ENCODE measurements around the gene KRTAP2-4.
"Not testable (repeated sequence)": the region's sequence is repeated elsewhere in the genome, so short reads cannot be mapped to it uniquely, and the experiment has no call there.

KRTAP2-4 gene, protein sequence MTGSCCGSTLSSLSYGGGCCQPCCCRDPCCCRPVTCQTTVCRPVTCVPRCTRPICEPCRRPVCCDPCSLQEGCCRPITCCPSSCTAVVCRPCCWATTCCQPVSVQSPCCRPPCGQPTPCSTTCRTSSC

GRCh38 chr17:41065829-41066624 lies at the start of gene KRTAP2-4:
Gene KRTAP2-4, minus strand, starts transcription at chr17:41065879. Its CDS starts 34 bp downstream, at chr17:41065845.
- DNase-seq, result no peak

DNA sequence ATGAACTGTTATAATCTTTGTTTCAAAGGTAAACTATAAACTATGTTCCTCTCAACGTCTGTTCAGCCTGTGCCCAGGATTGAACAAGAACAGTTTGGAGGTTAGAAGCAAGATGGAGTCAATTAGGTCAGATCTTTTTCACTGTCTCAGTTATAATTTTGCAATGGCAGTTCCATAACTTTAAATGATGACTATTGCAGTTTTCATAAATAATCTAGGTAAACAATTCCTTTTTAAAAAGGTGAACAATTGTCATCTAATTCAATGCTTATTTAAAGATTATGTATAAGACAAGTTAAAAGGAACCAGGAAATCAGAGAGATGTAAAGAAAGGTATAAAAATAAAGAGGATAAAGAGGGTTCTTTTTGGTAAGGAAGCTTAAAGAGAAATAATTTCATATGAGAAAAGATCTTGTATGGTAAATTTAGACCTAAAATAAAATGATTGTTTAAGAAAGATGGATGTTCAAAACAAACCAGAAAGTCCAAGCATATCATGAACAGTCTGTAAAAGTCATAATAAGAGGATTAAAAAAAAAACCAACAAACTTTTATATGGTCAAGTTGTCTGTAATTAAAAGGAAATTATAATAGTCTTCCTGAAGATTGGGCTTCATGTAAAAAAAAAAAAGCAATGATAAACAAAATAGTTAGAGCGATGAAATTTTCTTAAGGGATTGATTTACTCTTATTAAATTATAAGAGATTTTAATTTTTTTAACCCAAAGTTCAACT lies 45.6 kb upstream of the KRTAP2-4 start:
- no peak for DNase-seq

DNA sequence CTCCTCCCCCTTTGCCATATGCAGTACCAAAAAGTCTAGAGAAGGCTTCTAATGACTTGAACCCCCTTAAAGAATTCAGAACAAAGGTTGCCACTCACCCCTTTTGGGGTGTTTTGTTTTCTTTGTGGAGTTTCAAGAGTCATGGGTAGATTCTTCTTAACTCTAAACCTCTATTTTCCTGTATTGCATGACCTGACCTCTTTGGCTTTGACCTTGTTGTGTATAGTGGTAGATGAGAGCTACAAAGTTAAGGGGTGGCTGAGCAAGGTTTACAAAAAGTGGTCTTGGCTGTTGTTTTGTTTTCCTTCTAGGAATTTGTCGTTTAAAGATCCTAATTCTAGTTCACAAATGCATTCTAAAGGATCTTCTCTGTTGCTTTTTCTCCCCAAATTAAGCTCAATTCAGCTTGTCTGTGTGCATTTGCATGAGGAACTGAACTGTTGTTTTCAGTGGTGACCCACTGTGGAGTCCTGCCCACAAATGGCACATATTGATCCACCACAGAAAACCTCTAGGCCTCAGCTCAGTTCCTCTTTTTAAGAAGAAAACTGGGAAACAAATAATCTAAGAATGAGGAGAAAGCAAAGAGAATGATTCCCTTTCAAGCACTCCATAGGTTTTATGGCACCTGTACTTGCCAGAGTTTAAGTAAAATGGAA lies 43.2 kb upstream of the KRTAP2-4 start:
- DNase-seq, result not testable (repeated sequence)

- no peak for DNase-seq
Observed at GRCh38 chr17:41107941-41108450, 42.3 kb upstream of the KRTAP2-4 start.

GRCh38 chr17:41105347-41105746 lies 39.7 kb upstream of the KRTAP2-4 start, which contains the start of gene KRTAP4-9:
Gene KRTAP4-9, plus strand, starts transcription at chr17:41105389. Its CDS starts 0 bp downstream, at chr17:41105389.
- DNase-seq, result not testable (repeated sequence)

- DNase-seq, result not testable (repeated sequence)
Observed at GRCh38 chr17:41104386-41105038, 38.8 kb upstream of the KRTAP2-4 start.

DNA sequence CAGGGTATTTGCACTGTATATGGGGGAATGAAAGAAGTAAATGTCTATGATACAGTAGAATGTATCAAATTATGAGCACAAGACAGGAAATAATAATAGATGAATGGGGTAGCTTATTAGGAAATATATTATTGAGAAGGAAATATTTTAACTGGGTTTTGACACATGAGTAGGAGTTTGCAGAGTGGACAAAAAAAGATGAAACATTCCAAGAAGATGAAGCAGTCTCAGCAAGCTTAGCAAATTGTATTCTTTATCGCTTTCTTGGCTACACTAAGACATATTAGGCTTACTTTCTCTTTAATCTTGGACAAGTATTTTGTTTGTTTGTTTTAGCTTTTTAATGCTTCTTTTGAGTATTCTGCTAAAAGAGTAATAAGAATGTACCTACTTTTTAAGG lies 38.2 kb upstream of the KRTAP2-4 start:
- DNase-seq, result no peak

- no peak for DNase-seq
Observed at GRCh38 chr17:41101586-41102259, 36.0 kb upstream of the KRTAP2-4 start, which contains the start of gene KRTAP4-16. Gene KRTAP4-16, minus strand, starts transcription at chr17:41102209. Its CDS starts 0 bp downstream, at chr17:41102209.

GRCh38 chr17:41099682-41100480 lies 34.2 kb upstream of the KRTAP2-4 start:
- DNase-seq, result not testable (repeated sequence)

- DNase-seq, result no peak
Observed at GRCh38 chr17:41098481-41098880, 32.8 kb upstream of the KRTAP2-4 start.

DNA sequence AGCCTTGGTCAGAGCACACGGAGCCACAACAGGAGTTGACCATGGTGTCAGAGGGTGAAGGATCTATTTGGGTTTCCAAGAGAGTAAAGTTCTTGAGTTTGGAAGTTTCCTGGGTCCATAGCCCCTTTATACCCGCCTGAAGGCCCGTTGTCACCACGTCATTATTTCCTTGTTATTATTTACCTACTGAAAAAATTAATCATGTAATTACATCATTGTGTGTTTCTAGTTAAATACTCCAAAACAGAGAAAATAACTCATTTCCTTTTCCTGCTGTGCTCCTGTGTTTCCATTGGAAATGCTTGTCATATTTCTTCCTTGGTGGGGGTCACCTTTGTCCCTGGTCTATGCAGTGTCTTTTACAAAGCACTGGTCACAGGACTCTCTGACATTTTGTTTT lies 32.4 kb upstream of the KRTAP2-4 start, which contains the start of gene KRTAP4-8:
TSS of gene KRTAP4-8 (minus strand) at position 101 of the 400 bp plus-strand sequence. CDS start at position 43, 58 bp downstream.
- no peak for DNase-seq

DNA sequence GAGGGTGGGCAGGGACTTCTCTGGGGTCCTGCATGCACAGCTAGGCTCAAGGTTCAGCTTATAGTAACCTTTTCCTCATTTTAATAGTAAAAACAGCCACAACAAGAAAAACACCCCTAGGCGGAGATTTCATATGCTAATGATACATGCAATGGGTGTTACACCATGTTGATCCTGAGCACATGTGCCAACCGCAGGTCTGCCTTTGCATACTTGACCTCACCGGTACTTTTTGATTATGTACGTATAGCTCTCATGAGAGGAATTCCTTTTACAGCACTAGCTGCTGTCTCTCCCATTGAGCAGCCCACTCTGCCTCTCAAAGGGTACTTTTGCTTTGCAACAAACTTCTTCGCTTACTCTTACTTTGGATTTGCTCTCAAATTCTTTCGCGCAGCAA lies 30.4 kb upstream of the KRTAP2-4 start:
- DNase-seq, result no peak

GRCh38 chr17:41088760-41089352 lies 23.2 kb upstream of the KRTAP2-4 start:
- DNase-seq, result not testable (repeated sequence)

DNA sequence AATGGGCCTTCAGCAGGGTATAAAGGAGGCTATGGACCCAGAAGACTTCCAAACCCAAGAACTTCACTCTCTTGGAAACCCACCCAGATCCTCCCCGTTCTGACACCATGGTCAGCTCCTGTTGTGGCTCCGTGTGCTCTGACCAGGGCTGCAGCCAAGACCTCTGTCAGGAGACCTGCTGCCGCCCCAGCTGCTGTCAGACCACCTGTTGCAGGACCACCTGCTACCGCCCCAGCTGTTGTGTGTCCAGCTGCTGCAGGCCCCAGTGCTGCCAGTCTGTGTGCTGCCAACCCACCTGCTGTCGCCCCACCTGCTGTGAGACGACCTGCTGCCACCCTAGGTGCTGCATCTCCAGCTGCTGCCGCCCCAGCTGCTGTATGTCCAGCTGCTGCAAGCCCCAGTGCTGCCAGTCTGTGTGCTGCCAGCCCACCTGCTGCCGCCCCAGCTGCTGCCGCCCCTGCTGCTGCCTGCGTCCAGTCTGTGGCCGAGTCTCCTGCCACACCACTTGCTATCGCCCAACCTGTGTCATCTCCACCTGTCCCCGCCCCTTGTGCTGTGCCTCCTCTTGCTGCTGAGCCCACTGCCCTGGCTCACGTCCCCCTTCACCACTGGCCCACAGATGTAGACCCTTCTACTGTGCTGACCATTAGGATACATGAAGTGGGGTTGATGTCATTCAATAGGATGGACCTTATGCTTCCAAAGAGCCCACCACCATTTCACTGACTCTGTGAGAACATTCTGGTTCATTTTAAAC lies 18.6 kb upstream of the KRTAP2-4 start, which contains the start of gene KRTAP4-7:
TSS of gene KRTAP4-7 (plus strand) at position 51 of the 757 bp plus-strand sequence. CDS start at position 108, 57 bp downstream.
- not testable (repeated sequence) for DNase-seq

GRCh38 chr17:41083427-41083826 lies 17.7 kb upstream of the KRTAP2-4 start:
- DNase-seq, result not testable (repeated sequence)

- no peak for DNase-seq
Observed at GRCh38 chr17:41082626-41083025, 16.9 kb upstream of the KRTAP2-4 start.

DNA sequence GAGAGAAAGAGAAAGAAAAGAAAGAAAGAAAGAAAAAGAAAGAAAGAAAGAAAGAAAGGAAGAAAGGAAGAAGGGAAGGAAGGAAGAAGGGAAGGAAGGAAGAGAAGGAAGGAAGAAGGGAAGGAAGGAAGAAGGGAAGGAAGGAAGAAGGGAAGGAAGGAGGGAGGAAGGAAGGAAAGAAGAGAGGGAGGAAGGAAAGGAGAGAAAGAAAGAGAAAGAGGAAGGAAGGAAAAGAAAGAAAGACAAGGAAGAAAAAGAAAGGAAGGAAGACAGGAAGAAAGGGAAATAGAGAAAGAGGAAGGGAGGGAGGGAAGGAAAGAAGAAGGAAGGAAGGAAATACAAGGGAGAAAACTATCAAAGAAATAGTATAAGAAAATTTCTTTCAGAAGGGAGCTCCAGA lies 11.1 kb upstream of the KRTAP2-4 start:
- DNase-seq, result no peak

DNA sequence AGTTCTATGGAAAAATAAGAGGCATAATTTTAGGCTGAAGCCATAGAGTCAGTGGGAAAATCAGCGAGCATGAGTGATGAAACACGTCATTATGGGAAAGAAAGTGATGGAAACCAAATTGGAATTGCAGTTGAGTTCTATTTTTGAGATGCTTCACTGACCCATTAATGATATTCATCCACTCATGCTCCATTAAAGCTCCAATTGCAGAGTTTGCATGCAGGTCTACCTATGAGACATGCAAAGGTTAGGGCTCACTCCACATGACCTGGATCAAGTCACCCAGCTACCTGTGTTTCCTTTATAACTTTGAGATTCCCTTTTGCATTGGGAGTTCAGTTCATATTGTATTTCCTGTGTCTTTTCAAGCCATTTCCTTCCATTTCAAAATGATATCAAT lies 8.0 kb upstream of the KRTAP2-4 start:
- no peak for DNase-seq
